ENCODE results near the gene SLC52A1. TPM values are rescaled to one million over a fixed set of nuclear protein-coding genes. Genes with fewer than 3 reads are reported as not detected.

SLC52A1 gene
- not detected for total RNA-seq

GRCh38 chr17:5035315-5035714, at the start of gene SLC52A1:
Gene SLC52A1 (minus strand): TSS chr17:5035426. CDS start chr17:5034606, 820 bp downstream.

GRCh38 chr17:5078106-5079028, 43.1 kb upstream of the SLC52A1 start, which contains the start of gene ZFP3:
Gene ZFP3 (plus strand): TSS chr17:5078467. CDS start chr17:5091505, 13,038 bp downstream.

GRCh38 chr17:4997302-4998026, 37.8 kb downstream of the SLC52A1 start, which contains the start of the genes INCA1 and KIF1C:
Gene INCA1 (minus strand): TSS chr17:4997522. CDS start chr17:4994437, 3,085 bp downstream.
Gene KIF1C (plus strand): TSS chr17:4997950. CDS start chr17:5000247, 2,297 bp downstream.

GRCh38 chr17:4986951-4987766, 48.1 kb downstream of the SLC52A1 start, which contains the start of gene CAMTA2:
Gene CAMTA2 (minus strand): TSS chr17:4987675. CDS start chr17:4986222, 1,453 bp downstream.

Other genes starting within 250 kb of the SLC52A1 start
- 0.69 TPM for gene VMO1, start 249.1 kb downstream of the SLC52A1 start, total RNA-seq
- not detected for gene GLTPD2, start 246.5 kb downstream of the SLC52A1 start, total RNA-seq
- 111 TPM for gene PSMB6, start 239.3 kb downstream of the SLC52A1 start, total RNA-seq
- 10.8 TPM for gene PLD2, start 228.3 kb downstream of the SLC52A1 start, total RNA-seq
- gene MINK1, start 202.1 kb downstream of the SLC52A1 start, total RNA-seq, result 29.3 TPM
- 3.0 TPM for gene C17orf107, start 135.9 kb downstream of the SLC52A1 start, total RNA-seq
- 0.46 TPM for gene CHRNE, start 132.3 kb downstream of the SLC52A1 start, total RNA-seq
- gene GP1BA, start 103.1 kb downstream of the SLC52A1 start, total RNA-seq, result not detected
- gene SLC25A11, start 95.4 kb downstream of the SLC52A1 start, total RNA-seq, result 51.2 TPM
- gene RNF167, start 95.2 kb downstream of the SLC52A1 start, total RNA-seq, result 25.8 TPM
- gene PFN1, start 86.9 kb downstream of the SLC52A1 start, total RNA-seq, result 78.0 TPM
- gene ENO3, start 84.3 kb downstream of the SLC52A1 start, total RNA-seq, result 1.8 TPM
- gene SPAG7, start 67.6 kb downstream of the SLC52A1 start, total RNA-seq, result 40.4 TPM
- 11.8 TPM for gene CAMTA2, start 47.8 kb downstream of the SLC52A1 start, total RNA-seq
- gene INCA1, start 37.9 kb downstream of the SLC52A1 start, total RNA-seq, result 0.69 TPM
- 13.8 TPM for gene KIF1C, start 37.5 kb downstream of the SLC52A1 start, total RNA-seq
- gene ZFP3, start 43.0 kb upstream of the SLC52A1 start, total RNA-seq, result 15.7 TPM
- gene ZNF232, start 76.5 kb upstream of the SLC52A1 start, total RNA-seq, result 14.3 TPM
- 0.23 TPM for gene USP6, start 80.6 kb upstream of the SLC52A1 start, total RNA-seq
- 27.7 TPM for gene ZNF594, start 156.4 kb upstream of the SLC52A1 start, total RNA-seq
- 0.46 TPM for gene SCIMP, start 199.4 kb upstream of the SLC52A1 start, total RNA-seq
- 122 TPM for gene RABEP1, start 246.9 kb upstream of the SLC52A1 start, total RNA-seq